Measurements from ENCODE around the gene RNF167.
A peak's percentile ranks its signal among the peaks of the same experiment; 100 is the strongest.

RNF167 gene

DNA sequence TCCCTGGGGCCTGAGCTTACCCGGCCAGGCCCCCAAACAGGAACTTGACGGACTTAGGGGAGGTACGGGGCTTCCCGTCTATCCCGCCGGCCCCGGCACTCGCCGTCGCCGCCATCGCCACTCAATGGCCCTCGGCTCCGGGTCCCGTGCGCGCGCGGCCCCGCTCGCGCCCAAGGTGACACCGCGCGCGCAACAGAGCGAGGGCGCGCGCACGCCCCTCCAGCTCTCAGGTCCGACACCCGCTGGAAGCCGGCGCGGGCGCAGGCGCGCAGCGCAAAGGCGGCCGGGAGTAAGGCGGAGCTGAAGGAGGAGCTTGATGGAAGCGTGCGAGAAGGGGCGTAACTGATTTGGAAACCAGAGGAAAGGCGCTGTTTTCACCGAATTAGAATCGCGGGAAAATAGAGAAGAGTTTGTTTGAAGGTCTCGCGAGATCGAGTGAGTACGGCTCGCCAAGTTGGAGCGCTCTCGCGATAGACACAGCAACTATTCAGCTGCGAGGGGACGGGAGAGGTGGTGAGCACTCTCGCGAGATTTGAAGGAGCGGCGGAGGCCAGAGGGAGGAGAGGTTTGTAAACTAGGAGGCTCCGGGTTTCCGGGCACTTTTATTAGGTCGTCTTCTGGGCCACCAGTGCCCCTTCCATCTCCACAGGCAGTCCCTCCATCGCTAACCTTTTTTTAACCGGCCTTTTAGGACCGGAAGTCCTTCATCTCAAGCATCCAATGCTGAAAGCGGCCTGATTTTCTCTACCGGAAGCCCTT, at the start of gene RNF167, which contains the start of gene SLC25A11:
Gene RNF167, plus strand, starts transcription at position 473 of the 759 bp plus-strand sequence. CDS start 642 bp downstream, outside the sequence.
Gene SLC25A11, minus strand, starts transcription at position 251 of the 759 bp plus-strand sequence. Its CDS starts 136 bp downstream, at position 115.
- peak; percentile 96 for DNase-seq

GRCh38 chr17:4891411-4892410, 48.4 kb upstream of the RNF167 start:
- no peak for DNase-seq

DNA sequence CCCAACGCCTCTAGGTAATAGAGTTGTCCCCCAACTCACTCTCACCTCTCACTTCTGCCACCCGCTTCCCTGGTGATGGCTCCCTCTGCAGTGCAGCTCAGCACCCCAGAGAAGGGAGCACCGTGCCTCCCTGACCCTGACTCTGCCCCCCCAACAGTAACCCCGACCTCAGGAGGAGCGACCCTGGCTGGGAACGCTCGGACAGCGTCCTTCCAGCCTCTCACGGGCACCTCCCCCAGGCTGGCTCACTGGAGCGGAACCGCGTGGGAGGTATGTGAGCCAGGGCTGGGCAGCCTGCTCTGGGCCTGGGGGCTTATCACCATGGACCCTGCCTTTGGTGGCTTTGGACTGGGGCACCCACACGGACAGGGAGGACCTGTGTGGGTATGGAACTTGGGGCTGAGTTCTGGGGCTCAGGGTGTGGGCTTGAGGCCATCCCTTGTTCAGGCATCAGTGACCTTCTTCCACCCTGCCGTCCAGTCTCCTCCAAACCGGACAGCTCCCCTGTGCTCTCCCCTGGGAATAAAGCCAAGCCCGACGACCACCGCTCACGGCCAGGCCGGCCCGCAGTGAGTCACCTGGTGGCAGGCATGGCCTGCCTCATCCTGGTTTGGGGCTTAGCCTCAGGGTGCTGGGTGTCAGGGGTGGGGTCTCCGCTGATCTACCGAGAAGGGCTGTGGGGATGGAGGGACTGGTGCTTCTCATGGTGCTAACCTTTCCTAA, 47.4 kb upstream of the RNF167 start:
- DNase-seq = no peak

GRCh38 chr17:4893272-4893671, 46.8 kb upstream of the RNF167 start:
- no peak for DNase-seq

DNA sequence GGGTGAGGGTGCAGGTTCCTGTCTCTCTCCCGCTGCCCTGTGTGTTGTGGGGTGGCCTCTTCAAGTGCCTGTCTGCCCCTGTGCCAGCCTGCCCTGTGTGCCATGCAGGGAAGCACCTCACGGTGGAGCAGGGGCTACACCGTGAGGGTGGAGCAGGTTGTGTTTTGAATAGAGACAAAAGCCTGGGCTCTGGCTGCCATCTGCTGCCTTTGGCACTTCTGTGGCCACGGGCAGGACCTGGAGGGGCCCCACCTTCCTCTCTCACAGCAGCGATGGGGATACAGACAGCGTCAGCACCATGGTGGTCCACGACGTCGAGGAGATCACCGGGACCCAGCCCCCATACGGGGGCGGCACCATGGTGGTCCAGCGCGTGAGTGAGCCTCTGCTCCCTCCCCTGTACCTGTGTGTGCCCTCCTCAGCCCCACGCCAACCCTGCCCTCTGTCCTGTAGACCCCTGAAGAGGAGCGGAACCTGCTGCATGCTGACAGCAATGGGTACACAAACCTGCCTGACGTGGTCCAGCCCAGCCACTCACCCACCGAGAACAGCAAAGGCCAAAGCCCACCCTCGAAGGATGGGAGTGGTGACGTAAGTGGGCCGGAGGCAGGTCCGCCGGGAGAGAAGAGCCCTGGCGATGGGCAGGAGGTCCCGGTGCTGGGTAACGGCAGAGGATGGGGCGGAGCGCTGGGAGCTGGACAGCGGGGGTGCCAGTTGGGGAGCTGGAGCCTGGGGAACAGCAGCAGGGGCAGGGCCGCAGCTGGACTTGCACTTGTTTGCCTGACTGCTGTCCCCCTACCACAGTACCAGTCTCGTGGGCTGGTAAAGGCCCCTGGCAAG, 46.1 kb upstream of the RNF167 start:
- DNase-seq = no peak

DNA sequence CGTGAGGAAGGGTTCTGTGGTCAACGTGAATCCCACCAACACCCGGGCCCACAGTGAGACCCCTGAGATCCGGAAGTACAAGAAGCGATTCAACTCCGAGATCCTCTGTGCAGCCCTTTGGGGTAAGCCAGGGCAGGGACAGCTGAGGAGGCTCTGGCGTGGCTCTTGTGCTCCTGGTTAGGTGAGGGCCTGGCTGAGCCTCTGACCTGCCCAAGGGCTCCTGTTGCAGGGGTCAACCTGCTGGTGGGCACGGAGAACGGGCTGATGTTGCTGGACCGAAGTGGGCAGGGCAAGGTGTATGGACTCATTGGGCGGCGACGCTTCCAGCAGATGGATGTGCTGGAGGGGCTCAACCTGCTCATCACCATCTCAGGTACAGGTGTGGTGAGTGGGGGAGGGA, 44.9 kb upstream of the RNF167 start:
- DNase-seq = no peak

GRCh38 chr17:4895657-4896331, 44.3 kb upstream of the RNF167 start:
- no peak for DNase-seq

GRCh38 chr17:4896332-4897197, 43.5 kb upstream of the RNF167 start:
- DNase-seq = no peak

DNA sequence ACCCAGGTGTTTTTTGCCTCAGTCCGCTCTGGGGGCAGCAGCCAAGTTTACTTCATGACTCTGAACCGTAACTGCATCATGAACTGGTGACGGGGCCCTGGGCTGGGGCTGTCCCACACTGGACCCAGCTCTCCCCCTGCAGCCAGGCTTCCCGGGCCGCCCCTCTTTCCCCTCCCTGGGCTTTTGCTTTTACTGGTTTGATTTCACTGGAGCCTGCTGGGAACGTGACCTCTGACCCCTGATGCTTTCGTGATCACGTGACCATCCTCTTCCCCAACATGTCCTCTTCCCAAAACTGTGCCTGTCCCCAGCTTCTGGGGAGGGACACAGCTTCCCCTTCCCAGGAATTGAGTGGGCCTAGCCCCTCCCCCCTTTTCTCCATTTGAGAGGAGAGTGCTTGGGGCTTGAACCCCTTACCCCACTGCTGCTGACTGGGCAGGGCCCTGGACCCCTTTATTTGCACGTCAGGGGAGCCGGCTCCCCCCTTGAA, 42.8 kb upstream of the RNF167 start:
- DNase-seq = no peak

GRCh38 chr17:4897785-4898184, 42.3 kb upstream of the RNF167 start:
- DNase-seq = no peak

DNA sequence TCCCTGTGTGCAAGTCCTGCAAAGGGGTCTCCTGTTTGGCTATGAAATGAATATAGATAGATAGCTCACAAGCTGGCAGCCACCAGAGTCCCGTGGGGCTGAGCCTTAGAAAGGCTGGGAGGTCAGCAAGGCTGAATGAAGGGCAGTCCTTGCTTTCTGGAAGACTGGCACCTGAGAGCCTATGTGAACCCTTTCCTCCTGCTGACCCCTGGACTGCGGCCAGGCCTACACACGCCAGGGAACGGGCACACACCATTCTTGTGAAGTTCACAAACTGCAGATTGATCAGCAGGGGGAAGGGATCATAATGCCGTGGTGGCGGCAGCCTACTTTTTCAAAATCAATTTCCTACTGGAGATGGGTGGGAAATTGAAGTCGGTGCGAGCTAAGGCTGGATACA, 41.7 kb upstream of the RNF167 start:
- no peak for DNase-seq

GRCh38 chr17:4898927-4899326, 41.1 kb upstream of the RNF167 start:
- no peak for DNase-seq

DNA sequence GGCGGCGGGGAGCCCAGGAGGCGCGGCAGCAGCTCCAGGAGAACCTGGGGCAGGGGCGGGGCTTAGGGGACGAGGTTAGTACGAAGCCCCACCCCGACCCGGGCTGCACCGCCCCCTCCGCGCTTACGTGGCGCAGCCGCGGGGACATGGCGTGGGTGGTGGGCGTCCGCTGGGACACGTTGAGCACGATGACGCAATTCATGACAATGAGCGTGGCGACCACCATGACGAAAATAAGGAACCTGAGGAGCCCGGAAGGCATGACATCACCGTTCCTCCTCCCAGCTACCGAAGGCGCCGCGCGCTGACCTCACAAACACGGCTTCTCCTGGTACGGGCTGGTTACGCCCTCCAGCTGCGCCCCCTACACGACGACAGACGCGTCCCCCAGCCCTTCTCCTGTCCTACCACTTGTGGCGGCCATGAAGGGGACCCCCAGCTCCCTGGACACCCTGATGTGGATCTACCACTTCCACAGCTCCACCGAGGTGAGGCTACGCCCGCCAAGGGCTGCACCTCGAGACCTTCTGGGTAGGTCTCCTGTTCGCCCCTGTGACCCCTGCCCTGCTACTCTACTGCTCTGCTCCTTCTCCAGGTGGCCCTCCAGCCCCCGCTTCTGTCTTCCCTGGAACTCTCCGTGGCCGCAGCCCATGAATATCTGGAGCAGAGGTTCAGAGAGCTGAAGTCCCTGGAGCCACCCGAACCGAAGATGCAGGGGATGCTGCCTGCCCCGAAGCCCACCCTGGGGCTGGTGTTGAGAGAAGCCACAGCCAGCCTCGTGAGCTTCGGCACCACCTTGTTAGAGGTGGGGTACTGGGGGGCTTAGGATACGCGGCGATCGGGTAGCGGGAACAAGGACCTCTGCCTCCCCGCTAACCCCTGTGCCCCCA, 40.5 kb upstream of the RNF167 start, which contains the start of gene C17orf107:
Gene C17orf107, plus strand, starts transcription at position 196 of the 890 bp plus-strand sequence. Its CDS starts 227 bp downstream, at position 423.
- DNase-seq = no peak

GRCh38 chr17:4900231-4901107, 39.6 kb upstream of the RNF167 start:
- DNase-seq = no peak

DNA sequence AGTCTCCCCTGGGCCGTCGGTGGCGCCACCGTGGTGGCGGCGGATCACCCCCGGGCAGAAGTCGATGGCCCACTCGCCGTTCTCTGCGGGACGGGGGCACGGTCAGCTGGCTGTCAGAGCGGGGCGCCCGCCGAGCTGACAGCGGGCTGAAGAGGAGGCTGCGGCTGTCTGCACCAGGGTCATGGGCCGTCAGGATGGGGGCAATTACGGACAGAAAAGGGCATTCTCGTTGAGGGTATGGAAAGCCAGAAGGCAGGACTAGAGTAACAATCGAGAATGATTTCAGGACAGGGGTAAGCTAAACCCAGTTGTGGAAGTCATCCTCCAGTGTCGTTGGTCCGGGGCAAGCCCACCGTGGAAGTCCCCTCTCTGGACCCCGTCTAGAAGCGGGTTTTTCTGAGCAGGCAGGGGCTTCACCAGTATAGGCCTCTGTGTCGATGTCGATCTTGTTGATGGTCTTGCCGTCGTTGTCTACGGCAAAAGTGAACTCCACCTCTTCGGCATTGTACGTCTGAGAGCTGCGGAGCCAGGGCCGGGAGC, 38.9 kb upstream of the RNF167 start:
- no peak for DNase-seq

DNA sequence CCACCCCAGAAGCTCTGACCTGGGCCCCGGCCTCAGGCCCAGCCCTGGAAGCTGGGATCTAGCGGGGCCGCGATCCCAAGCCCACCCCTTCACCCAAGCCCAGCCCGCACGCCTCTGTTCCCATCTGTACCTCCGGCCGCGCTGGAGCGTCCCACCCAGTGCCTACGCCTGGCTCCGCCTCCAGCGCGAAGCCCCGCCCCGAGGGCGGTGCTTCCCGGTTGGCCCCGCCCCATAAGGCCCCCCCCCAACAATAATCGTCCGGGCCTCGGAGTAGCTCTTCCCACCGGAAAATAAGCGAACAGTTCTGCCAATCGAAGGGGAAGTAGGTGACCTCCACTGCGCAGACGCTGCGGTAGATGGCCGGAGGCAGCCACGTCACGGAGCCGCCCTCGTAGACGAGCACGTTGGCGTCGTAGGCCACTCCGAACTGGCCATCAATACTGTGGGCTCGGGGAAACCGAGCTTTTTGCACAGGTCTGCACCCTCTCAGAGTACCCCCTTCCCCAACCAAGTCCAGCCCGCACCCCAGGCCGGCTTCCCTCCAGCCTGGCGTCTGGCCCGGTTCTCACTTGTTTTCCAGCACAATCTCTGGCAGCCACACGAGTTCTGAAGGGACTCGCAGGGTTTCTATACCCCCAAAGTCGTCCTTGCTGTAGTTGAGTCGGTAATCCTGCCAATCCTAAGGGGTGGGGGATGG, 38.3 kb upstream of the RNF167 start:
- DNase-seq = no peak

DNA sequence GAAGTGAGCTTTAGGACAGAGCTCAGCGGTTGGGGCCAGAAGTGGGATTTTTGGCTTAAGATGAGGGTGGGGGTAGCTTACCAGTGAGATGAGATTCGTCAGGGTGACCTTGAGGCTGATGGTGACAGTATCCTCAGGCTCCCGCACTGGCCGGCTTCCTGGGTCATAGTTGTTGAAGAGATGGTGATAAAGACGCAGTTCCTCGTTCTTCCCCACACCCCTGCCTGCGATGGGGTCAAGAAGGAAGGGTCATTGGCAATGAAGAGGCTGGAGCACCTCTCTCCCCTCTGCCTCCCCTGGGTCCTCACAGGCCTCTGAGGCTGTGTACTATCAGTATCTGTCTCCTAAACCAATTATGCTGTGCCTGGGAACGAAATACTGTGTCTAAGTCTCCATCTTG, 37.5 kb upstream of the RNF167 start:
- DNase-seq = no peak
